Measurements from ENCODE around the gene CCDC28A. TPM values are rescaled to one million over a fixed set of nuclear protein-coding genes. Genes with fewer than 3 reads are reported as not detected.

CCDC28A gene
- total RNA-seq, 2 experiments from 2014 or later: 14.8 to 16.8 TPM

GRCh38 chr6:138795809-138796603, 22.4 kb downstream of the CCDC28A start, which contains the start of gene ECT2L:
ECT2L (plus strand) TSS chr6:138796087; CDS start chr6:138813275, 17,188 bp downstream.
- no peak for DNase-seq
- Mint-ChIP-seq H3K9me3 (ENCODE audit: low read depth) (no peaks in the 10 kb centered on the region), H3K27me3 (peaks cover 10% of the 10 kb centered on the region), H3K36me3 (ENCODE audit: low read depth) (peaks cover 18% of the 10 kb centered on the region), H3K4me3 (no peak within 1 kb of the TSS), H3K4me1 (no peaks in the 10 kb centered on the region), H3K27ac (no peak within 1 kb of the TSS)
- intact Hi-C loops (cut with DNase I, micrococcal nuclease): no loop called here
- ChIA-PET POLR2A (interaction anchor here (0.6 kb wide), 1 partner anchor 285 kb away, joined by 3 read pairs; no protein-coding TSS in a partner anchor), CTCF (no interaction called here)
- ATAC-seq: no peak

GRCh38 chr6:138796771-138797170, 23.2 kb downstream of the CCDC28A start:
- H3K27ac Mint-ChIP-seq: no peak overlapping the region
- ChIA-PET POLR2A (no interaction called here), CTCF (interaction anchor here (0.9 kb wide), 1 partner anchor 11 kb away, joined by 4 read pairs; no protein-coding TSS in a partner anchor)
- peaks cover 10% of the 10 kb centered on the region for H3K27me3 Mint-ChIP-seq
- no peak for DNase-seq
- no peaks in the 10 kb centered on the region for H3K4me1 Mint-ChIP-seq
- H3K4me3 Mint-ChIP-seq: no peak overlapping the region
- intact Hi-C loops (cut with DNase I, micrococcal nuclease): no loop called here
- no peaks in the 10 kb centered on the region for H3K9me3 Mint-ChIP-seq (ENCODE audit: low read depth)
- no peak for ATAC-seq
- peaks cover 13% of the 10 kb centered on the region for H3K36me3 Mint-ChIP-seq (ENCODE audit: low read depth)

- ChIA-PET POLR2A (no interaction called here), CTCF (interaction anchor here (0.6 kb wide), 1 partner anchor 97 kb away, joined by 3 read pairs; no protein-coding TSS in a partner anchor)
- intact Hi-C loops (cut with DNase I, micrococcal nuclease): no loop called here
- Mint-ChIP-seq H3K27me3 (peaks cover 10% of the 10 kb centered on the region), H3K36me3 (ENCODE audit: low read depth) (peaks cover 8% of the 10 kb centered on the region), H3K9me3 (ENCODE audit: low read depth) (no peaks in the 10 kb centered on the region), H3K4me3 (no peak overlapping the region), H3K27ac (no peak overlapping the region), H3K4me1 (no peaks in the 10 kb centered on the region)
- DNase-seq: no peak
- ATAC-seq: no peak
Measured at GRCh38 chr6:138797806-138798446, 24.4 kb downstream of the CCDC28A start.

GRCh38 chr6:138800377-138801150, 27.0 kb downstream of the CCDC28A start:
- no peak overlapping the region for H3K27ac Mint-ChIP-seq

GRCh38 chr6:138803331-138803730, 29.8 kb downstream of the CCDC28A start:
- ChIA-PET CTCF (interaction anchor here (1.1 kb wide), 1 partner anchor 449 kb away, joined by 3 read pairs; no protein-coding TSS in a partner anchor), POLR2A (no interaction called here)
- Mint-ChIP-seq H3K4me1 (no peaks in the 10 kb centered on the region), H3K36me3 (ENCODE audit: low read depth) (no peaks in the 10 kb centered on the region), H3K9me3 (ENCODE audit: low read depth) (no peaks in the 10 kb centered on the region), H3K4me3 (no peak overlapping the region), H3K27ac (no peak overlapping the region), H3K27me3 (peaks cover 3% of the 10 kb centered on the region)
- ATAC-seq (no peak), DNase-seq (no peak)
- intact Hi-C loops (cut with DNase I, micrococcal nuclease): no loop called here

More at GRCh38 chr6:138800377-138801150, 27.0 kb downstream of the CCDC28A start:
- POLR2A ChIA-PET: no interaction called here
- intact Hi-C loops (cut with DNase I, micrococcal nuclease): no loop called here
- Mint-ChIP-seq H3K36me3 (ENCODE audit: low read depth) (no peaks in the 10 kb centered on the region), H3K4me3 (no peak overlapping the region), H3K9me3 (ENCODE audit: low read depth) (no peaks in the 10 kb centered on the region), H3K27me3 (peaks cover 5% of the 10 kb centered on the region), H3K4me1 (no peaks in the 10 kb centered on the region)
- CTCF ChIA-PET: no interaction called here
- DNase-seq (no peak), ATAC-seq (no peak)

GRCh38 chr6:138803861-138804260, 30.3 kb downstream of the CCDC28A start:
- ChIA-PET CTCF (interaction anchor here (1.1 to 1.6 kb wide), 2 partner anchors 11 to 449 kb away, joined by 3 to 5 read pairs; no protein-coding TSS in a partner anchor), POLR2A (interaction anchor here (0.6 kb wide), 1 partner anchor 88 kb away, joined by 6 read pairs; no protein-coding TSS in a partner anchor)
- Mint-ChIP-seq H3K27ac (no peak overlapping the region), H3K36me3 (ENCODE audit: low read depth) (no peaks in the 10 kb centered on the region), H3K9me3 (ENCODE audit: low read depth) (no peaks in the 10 kb centered on the region), H3K4me3 (no peak overlapping the region), H3K27me3 (peaks cover 3% of the 10 kb centered on the region), H3K4me1 (no peaks in the 10 kb centered on the region)
- DNase-seq: no peak
- intact Hi-C loops (cut with DNase I, micrococcal nuclease): no loop called here
- ATAC-seq: no peak

GRCh38 chr6:138805016-138805765, 31.6 kb downstream of the CCDC28A start:
- Mint-ChIP-seq H3K27ac (no peak overlapping the region), H3K4me3 (no peak overlapping the region), H3K4me1 (no peaks in the 10 kb centered on the region), H3K27me3 (peaks cover 3% of the 10 kb centered on the region), H3K36me3 (ENCODE audit: low read depth) (no peaks in the 10 kb centered on the region), H3K9me3 (ENCODE audit: low read depth) (no peaks in the 10 kb centered on the region)
- ATAC-seq (no peak), DNase-seq (no peak)
- ChIA-PET CTCF (interaction anchor here (0.6 to 1.6 kb wide), 3 partner anchors 10 to 520 kb away, joined by 3 to 5 read pairs (median 4); no protein-coding TSS in a partner anchor), POLR2A (interaction anchor here (0.6 kb wide), 1 partner anchor 34 kb away, joined by 4 read pairs; no protein-coding TSS in a partner anchor)
- intact Hi-C loops (cut with DNase I, micrococcal nuclease): no loop called here

- H3K9me3 Mint-ChIP-seq (ENCODE audit: low read depth): no peaks in the 10 kb centered on the region
- DNase-seq: no peak
- CTCF ChIA-PET: interaction anchor here (1.0 kb wide), 1 partner anchor 10 kb away, joined by 4 read pairs; no protein-coding TSS in a partner anchor
- H3K36me3 Mint-ChIP-seq (ENCODE audit: low read depth): no peaks in the 10 kb centered on the region
- intact Hi-C loops (cut with DNase I, micrococcal nuclease): no loop called here
- no peaks in the 10 kb centered on the region for H3K4me1 Mint-ChIP-seq
- no peak overlapping the region for H3K27ac Mint-ChIP-seq
- peaks cover 3% of the 10 kb centered on the region for H3K27me3 Mint-ChIP-seq
- ATAC-seq: no peak
- no peak overlapping the region for H3K4me3 Mint-ChIP-seq
- POLR2A ChIA-PET: interaction anchor here (0.6 to 0.7 kb wide), 2 partner anchors 34 to 68 kb away, joined by 4 to 5 read pairs; no protein-coding TSS in a partner anchor
Measured at GRCh38 chr6:138806889-138807288, 33.3 kb downstream of the CCDC28A start.

- no peaks in the 10 kb centered on the region for H3K9me3 Mint-ChIP-seq (ENCODE audit: low read depth)
- no peak overlapping the region for H3K27ac Mint-ChIP-seq
- ATAC-seq (no peak), DNase-seq (no peak)
- H3K36me3 Mint-ChIP-seq (ENCODE audit: low read depth): no peaks in the 10 kb centered on the region
- intact Hi-C loops (cut with DNase I, micrococcal nuclease): loop anchor here in 1 of 2 experiments (10.0 kb wide), 1 partner anchor 365 kb away; no protein-coding TSS in a partner anchor
- CTCF ChIA-PET: interaction anchor here (0.6 kb wide), 1 partner anchor 147 kb away, joined by 3 read pairs; no protein-coding TSS in a partner anchor
- H3K4me1 Mint-ChIP-seq: no peaks in the 10 kb centered on the region
- POLR2A ChIA-PET: no interaction called here
- no peak overlapping the region for H3K4me3 Mint-ChIP-seq
- H3K27me3 Mint-ChIP-seq: peaks cover 3% of the 10 kb centered on the region
Measured at GRCh38 chr6:138809677-138810076, 36.1 kb downstream of the CCDC28A start.

- H3K27ac Mint-ChIP-seq: no peak overlapping the region
- no peaks in the 10 kb centered on the region for H3K36me3 Mint-ChIP-seq (ENCODE audit: low read depth)
- CTCF ChIA-PET: interaction anchor here (0.9 kb wide), 1 partner anchor 552 kb away, joined by 4 read pairs; no protein-coding TSS in a partner anchor
- intact Hi-C loops (cut with DNase I, micrococcal nuclease): loop anchor here in 1 of 2 experiments (10.0 kb wide), 1 partner anchor 363 kb away; no protein-coding TSS in a partner anchor
- POLR2A ChIA-PET: no interaction called here
- no peaks in the 10 kb centered on the region for H3K9me3 Mint-ChIP-seq (ENCODE audit: low read depth)
- H3K4me3 Mint-ChIP-seq: no peak overlapping the region
- ATAC-seq (no peak), DNase-seq (no peak)
- H3K4me1 Mint-ChIP-seq: peaks cover 2% of the 10 kb centered on the region
- H3K27me3 Mint-ChIP-seq: no peaks in the 10 kb centered on the region
Measured at GRCh38 chr6:138811866-138812265, 38.3 kb downstream of the CCDC28A start.

Data from activated CD4-positive, alpha-beta T cell treated with anti-CD3 and anti-CD28 coated beads for 36 hours (primary cell).